Gastrocnemius medialis (tissue), 4 donors: ENCODE measurements around the gene PIH1D2.

ENCODE experiments used
- CTCF ChIP-seq, 5 experiments: fragments of 450-650 bp in 3 of 5; fragments of 200-600 bp in 2 of 5; sonication (generic) in 2 of 5; IDR thresholded peaks in 4 of 5; conservative IDR thresholded peaks in 1 of 5; 1 replicate in 4 of 5; 2 replicates in 1 of 5; pipeline ENCODE4 v1.5.1; 2016 to 2019; ENCODE audit warnings: antibody characterized with exemption in 5 of 5, mild to moderate bottlenecking in 3 of 5, moderate library complexity in 3 of 5
- POLR2A ChIP-seq, 2 donors: fragments of 450-650 bp; IDR thresholded peaks; one replicate each; pipeline ENCODE4 v1.6.1; 2017; ENCODE audit warnings: antibody characterized with exemption in 2 of 2, mild to moderate bottlenecking in 2 of 2, moderate library complexity in 2 of 2

GRCh38 chr11:112042161-112042960 is 31.5 kb downstream of the PIH1D2 start:
- no peak for TF ChIP-seq CTCF (IDR thresholded peaks at IDR 0.05 in 4 of 5, conservative IDR thresholded peaks at IDR 0.05 in 1 of 5)
- TF ChIP-seq POLR2A (IDR thresholded peaks at IDR 0.05) = no peak
